HepG2 (cell line): Measurements from ENCODE around the gene WDR82. TPM values are rescaled to one million over a fixed set of nuclear protein-coding genes. Genes with fewer than 3 reads are reported as not detected.
A peak's percentile ranks its signal among the peaks of the same experiment; 100 is the strongest.

Experiments
- ATRX ChIP-seq: sonication (generic); formaldehyde crosslinking; IDR thresholded peaks from 2 replicates; pipeline ENCODE4 v1.4.0; 2020; ENCODE audit warnings: missing genetic modification reagents, borderline replicate concordance
- BCL6 ChIP-seq: IDR thresholded peaks from 2 replicates; pipeline ENCODE4 v1.6.1; 2016; ENCODE audit warnings: missing genetic modification reagents, missing compliant biosample characterization
- BRCA1 ChIP-seq: sonication (generic); formaldehyde crosslinking; IDR thresholded peaks from 2 replicates; pipeline ENCODE4 v1.4.0; 2020; ENCODE audit warnings: missing genetic modification reagents
- DR1 ChIP-seq: sonication (generic); formaldehyde crosslinking; IDR thresholded peaks from 2 replicates; pipeline ENCODE4 v1.8.0; 2021; ENCODE audit warnings: mild to moderate bottlenecking, missing genetic modification reagents, inconsistent platforms
- ERF ChIP-seq: IDR thresholded peaks from 2 replicates; pipeline ENCODE4 v1.6.1; 2018; ENCODE audit warnings: missing biosample characterization, missing genetic modification reagents
- NFKB2 ChIP-seq: sonication (generic); formaldehyde crosslinking; IDR thresholded peaks from 2 replicates; pipeline ENCODE4 v1.4.0; 2020; ENCODE audit warnings: missing genetic modification reagents, borderline replicate concordance
- PAF1 ChIP-seq: IDR thresholded peaks from 2 replicates; pipeline ENCODE4 v1.6.1; 2016; ENCODE audit warnings: missing genetic modification reagents, missing compliant biosample characterization
- PTBP1 ChIP-seq: fragments of 200-400 bp; formaldehyde crosslinking; IDR thresholded peaks from 2 replicates; pipeline ENCODE4 v1.6.1; 2018; ENCODE audit warnings: low read length, low read depth; ENCODE audit not compliant: poor library complexity, severe bottlenecking
- SMAD9 ChIP-seq: sonication (generic); formaldehyde crosslinking; IDR thresholded peaks from 2 replicates; pipeline ENCODE4 v1.5.1; 2020; ENCODE audit warnings: mild to moderate bottlenecking, missing genetic modification reagents
- SMARCC2 ChIP-seq: fragments of 450-650 bp; IDR thresholded peaks from 2 replicates; pipeline ENCODE4 v1.6.1; 2017; ENCODE audit warnings: antibody characterized with exemption, mild to moderate bottlenecking
- SYNCRIP ChIP-seq: fragments of 200-400 bp; formaldehyde crosslinking; IDR thresholded peaks from 2 replicates; pipeline ENCODE4 v1.6.1; 2018; ENCODE audit warnings: mild to moderate bottlenecking, low read depth, low read length; ENCODE audit not compliant: insufficient read depth
- THAP11 ChIP-seq: IDR thresholded peaks from 2 replicates; pipeline ENCODE4 v1.6.1; 2016; ENCODE audit warnings: missing biosample characterization, missing genetic modification reagents
- TOPORS ChIP-seq: sonication (generic); formaldehyde crosslinking; IDR thresholded peaks from 2 replicates; pipeline ENCODE4 v1.8.0; 2023; ENCODE audit warnings: mild to moderate bottlenecking, missing genetic modification reagents
- XRCC5 ChIP-seq: fragments of 200-400 bp; formaldehyde crosslinking; optimal IDR thresholded peaks from 2 replicates; pipeline ENCODE3; 2017; ENCODE audit warnings: mild to moderate bottlenecking, low read length
- ZNF234 ChIP-seq: sonication (generic); formaldehyde crosslinking; conservative IDR thresholded peaks from 2 replicates; pipeline ENCODE4 v1.5.1; 2020; ENCODE audit warnings: mild to moderate bottlenecking, missing genetic modification reagents
- ZNF331 ChIP-seq: sonication (generic); formaldehyde crosslinking; IDR thresholded peaks from 2 replicates; pipeline ENCODE4 v1.4.0; 2020; ENCODE audit warnings: missing genetic modification reagents
- ZNF569 ChIP-seq: sonication (generic); formaldehyde crosslinking; IDR thresholded peaks from 2 replicates; pipeline ENCODE4 v1.5.0; 2020; ENCODE audit warnings: mild to moderate bottlenecking, missing genetic modification reagents, moderate library complexity, borderline replicate concordance
- polyA plus RNA-seq, 8 experiments: library from polyadenylated mRNA; depleted of rRNA in 3 of 8; stranded (reverse) in 7 of 8; unstranded in 1 of 8; fragments of >200 nt; fragmentation: Illumina TruSeq in 4 of 8; extraction: Trizol in 4 of 8; gene quantifications; 2 replicates each; pipeline versions ENCODE4 v1.2.1 to v1.2.3, GENCODE V29; 2011 to 2016; ENCODE audit warnings: low read depth in 4 of 8, missing spikeins in 1 of 8, mixed read lengths in 1 of 8; ENCODE audit not compliant: insufficient read depth in 1 of 8
- total RNA-seq, 5 experiments: library from RNA; depleted of rRNA; stranded (reverse); fragments of >200 nt; fragmentation: Illumina TruSeq; extraction: Trizol; gene quantifications; 2 replicates each; pipeline ENCODE4 v1.2.3, GENCODE V29; 2016; ENCODE audit warnings: low read depth in 1 of 5
- TF ChIP-seq, protein P1 (sequence below): sonication (generic); formaldehyde crosslinking; IDR thresholded peaks from 2 replicates; pipeline ENCODE4 v1.9.0; 2021; ENCODE audit warnings: missing genetic modification reagents, borderline replicate concordance
- TF ChIP-seq, protein P2 (sequence below), 2 experiments: fragments of 450-650 bp in 1 of 2; sonication (generic) in 1 of 2; formaldehyde crosslinking; IDR thresholded peaks; 2 replicates each; pipeline versions ENCODE4 v1.5.0 to v1.8.0; 2020 to 2022; ENCODE audit warnings: mild to moderate bottlenecking in 1 of 2, missing genetic modification reagents in 1 of 2
- TF ChIP-seq, protein P3 (sequence below): sonication (generic); IDR thresholded peaks from 2 replicates; pipeline ENCODE4 v1.6.1; 2016; ENCODE audit warnings: low read depth, borderline replicate concordance
- TF ChIP-seq, protein P4 (sequence below): sonication (generic); formaldehyde crosslinking; conservative IDR thresholded peaks from 2 replicates; pipeline ENCODE4 v1.4.0; 2020; ENCODE audit warnings: mild to moderate bottlenecking, missing genetic modification reagents, moderate library complexity

WDR82 gene
- total and polyA plus RNA-seq, 2 of the 13 experiments (the other 11 are each of a cell fraction or from before 2014, with no cell fraction given), result 39.1 to 59.5 TPM

DNA sequence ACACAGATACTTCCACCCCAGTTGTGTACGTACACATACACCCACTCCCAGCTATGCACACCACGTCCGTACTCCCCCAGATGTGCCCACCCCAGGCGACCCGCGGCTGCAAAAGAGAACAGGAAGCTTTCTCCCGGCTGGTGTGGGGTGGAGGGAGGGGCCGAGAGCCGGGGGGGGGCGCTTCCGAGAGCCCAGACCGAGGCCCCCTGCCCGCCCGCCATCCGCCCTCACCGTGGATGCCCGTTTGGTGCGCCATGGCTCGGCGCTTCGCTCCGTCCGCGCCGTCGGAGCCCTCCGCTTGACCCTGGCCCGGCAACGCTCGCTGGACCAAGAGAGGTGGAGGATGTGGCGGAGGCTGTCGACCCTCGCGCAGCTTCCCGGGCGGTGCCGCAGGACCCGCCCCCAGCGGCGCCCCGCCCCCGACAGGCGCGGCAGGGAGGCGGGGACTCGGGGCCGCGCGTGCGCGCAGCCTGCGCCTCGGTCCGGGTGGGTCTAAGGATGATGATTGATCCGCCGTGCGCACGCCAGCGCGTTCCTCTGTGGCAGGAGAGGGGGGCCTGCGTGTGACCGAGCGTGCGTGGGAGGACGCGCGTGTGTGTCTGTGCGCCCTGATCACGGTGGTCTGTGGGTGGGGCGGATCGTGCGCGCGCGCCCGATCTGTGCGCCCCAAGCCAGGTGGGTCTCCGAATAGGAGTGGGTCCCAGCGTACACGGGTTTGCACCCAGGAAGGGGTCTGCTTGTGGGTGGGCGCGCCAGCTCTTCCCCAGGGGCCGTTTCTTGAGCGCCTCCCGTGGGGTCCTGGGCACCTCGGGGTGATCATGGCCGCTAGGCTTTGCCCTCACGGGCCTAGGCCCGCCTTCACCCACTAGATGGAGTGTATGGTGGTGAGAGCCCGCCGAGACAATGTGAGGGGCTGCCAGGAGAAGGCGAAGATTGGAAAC lies 39.4 kb downstream of the WDR82 start, which contains the start of gene TWF2 (continued):
- TF ChIP-seq BCL6 (CRISPR knock-in tag) (0 out of 2 replicates have a peak, but pooled peaks have one; percentile 37), ERF (CRISPR knock-in tag) (peak; percentile 56; the same call in 1 of the 2 replicates), SYNCRIP (no peak), THAP11 (CRISPR knock-in tag) (peak; percentile 62; the same call in 1 of the 2 replicates), ZNF331 (CRISPR knock-in tag) (no peak; the same call in 1 of the 2 replicates), BRCA1 (CRISPR knock-in tag) (no peak), PAF1 (CRISPR knock-in tag) (no peak), ATRX (CRISPR knock-in tag) (no peak), DR1 (CRISPR knock-in tag) (peak; percentile 41; the same call in 1 of the 2 replicates), XRCC5 (no peak), ZNF569 (CRISPR knock-in tag) (no peak), SMAD9 (no peak), NFKB2 (CRISPR knock-in tag) (peak; percentile 79; the same call in 1 of the 2 replicates), ZNF234 (CRISPR knock-in tag) (0 out of 2 replicates have a peak, but pooled peaks have one; percentile 83), SMARCC2 (no peak), PTBP1 (no peak), TOPORS (no peak; the same call in 1 of the 2 replicates)
- TF ChIP-seq, protein P1, sequence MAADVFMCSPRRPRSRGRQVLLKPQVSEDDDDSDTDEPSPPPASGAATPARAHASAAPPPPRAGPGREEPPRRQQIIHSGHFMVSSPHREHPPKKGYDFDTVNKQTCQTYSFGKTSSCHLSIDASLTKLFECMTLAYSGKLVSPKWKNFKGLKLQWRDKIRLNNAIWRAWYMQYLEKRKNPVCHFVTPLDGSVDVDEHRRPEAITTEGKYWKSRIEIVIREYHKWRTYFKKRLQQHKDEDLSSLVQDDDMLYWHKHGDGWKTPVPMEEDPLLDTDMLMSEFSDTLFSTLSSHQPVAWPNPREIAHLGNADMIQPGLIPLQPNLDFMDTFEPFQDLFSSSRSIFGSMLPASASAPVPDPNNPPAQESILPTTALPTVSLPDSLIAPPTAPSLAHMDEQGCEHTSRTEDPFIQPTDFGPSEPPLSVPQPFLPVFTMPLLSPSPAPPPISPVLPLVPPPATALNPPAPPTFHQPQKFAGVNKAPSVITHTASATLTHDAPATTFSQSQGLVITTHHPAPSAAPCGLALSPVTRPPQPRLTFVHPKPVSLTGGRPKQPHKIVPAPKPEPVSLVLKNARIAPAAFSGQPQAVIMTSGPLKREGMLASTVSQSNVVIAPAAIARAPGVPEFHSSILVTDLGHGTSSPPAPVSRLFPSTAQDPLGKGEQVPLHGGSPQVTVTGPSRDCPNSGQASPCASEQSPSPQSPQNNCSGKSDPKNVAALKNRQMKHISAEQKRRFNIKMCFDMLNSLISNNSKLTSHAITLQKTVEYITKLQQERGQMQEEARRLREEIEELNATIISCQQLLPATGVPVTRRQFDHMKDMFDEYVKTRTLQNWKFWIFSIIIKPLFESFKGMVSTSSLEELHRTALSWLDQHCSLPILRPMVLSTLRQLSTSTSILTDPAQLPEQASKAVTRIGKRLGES (CRISPR knock-in tag), result no peak
- TF ChIP-seq, protein P2, sequence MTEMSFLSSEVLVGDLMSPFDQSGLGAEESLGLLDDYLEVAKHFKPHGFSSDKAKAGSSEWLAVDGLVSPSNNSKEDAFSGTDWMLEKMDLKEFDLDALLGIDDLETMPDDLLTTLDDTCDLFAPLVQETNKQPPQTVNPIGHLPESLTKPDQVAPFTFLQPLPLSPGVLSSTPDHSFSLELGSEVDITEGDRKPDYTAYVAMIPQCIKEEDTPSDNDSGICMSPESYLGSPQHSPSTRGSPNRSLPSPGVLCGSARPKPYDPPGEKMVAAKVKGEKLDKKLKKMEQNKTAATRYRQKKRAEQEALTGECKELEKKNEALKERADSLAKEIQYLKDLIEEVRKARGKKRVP (CRISPR knock-in tag; IDR thresholded peaks at IDR 0.05), result 0 out of 4 replicates have a peak, but pooled peaks of 1 of the 2 experiments have one; percentile 7
- TF ChIP-seq, protein P3, sequence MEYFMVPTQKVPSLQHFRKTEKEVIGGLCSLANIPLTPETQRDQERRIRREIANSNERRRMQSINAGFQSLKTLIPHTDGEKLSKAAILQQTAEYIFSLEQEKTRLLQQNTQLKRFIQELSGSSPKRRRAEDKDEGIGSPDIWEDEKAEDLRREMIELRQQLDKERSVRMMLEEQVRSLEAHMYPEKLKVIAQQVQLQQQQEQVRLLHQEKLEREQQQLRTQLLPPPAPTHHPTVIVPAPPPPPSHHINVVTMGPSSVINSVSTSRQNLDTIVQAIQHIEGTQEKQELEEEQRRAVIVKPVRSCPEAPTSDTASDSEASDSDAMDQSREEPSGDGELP, result no peak; the same call in 1 of the 2 replicates
- TF ChIP-seq, protein P4, sequence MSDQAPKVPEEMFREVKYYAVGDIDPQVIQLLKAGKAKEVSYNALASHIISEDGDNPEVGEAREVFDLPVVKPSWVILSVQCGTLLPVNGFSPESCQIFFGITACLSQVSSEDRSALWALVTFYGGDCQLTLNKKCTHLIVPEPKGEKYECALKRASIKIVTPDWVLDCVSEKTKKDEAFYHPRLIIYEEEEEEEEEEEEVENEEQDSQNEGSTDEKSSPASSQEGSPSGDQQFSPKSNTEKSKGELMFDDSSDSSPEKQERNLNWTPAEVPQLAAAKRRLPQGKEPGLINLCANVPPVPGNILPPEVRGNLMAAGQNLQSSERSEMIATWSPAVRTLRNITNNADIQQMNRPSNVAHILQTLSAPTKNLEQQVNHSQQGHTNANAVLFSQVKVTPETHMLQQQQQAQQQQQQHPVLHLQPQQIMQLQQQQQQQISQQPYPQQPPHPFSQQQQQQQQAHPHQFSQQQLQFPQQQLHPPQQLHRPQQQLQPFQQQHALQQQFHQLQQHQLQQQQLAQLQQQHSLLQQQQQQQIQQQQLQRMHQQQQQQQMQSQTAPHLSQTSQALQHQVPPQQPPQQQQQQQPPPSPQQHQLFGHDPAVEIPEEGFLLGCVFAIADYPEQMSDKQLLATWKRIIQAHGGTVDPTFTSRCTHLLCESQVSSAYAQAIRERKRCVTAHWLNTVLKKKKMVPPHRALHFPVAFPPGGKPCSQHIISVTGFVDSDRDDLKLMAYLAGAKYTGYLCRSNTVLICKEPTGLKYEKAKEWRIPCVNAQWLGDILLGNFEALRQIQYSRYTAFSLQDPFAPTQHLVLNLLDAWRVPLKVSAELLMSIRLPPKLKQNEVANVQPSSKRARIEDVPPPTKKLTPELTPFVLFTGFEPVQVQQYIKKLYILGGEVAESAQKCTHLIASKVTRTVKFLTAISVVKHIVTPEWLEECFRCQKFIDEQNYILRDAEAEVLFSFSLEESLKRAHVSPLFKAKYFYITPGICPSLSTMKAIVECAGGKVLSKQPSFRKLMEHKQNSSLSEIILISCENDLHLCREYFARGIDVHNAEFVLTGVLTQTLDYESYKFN (CRISPR knock-in tag), result no peak; the same call in 1 of the 2 replicates
